OCI-LY7 (cell line): ENCODE measurements around the gene FBXW8. TPM values are rescaled to one million over a fixed set of nuclear protein-coding genes. Genes with fewer than 3 reads are reported as not detected.

ENCODE experiments used
- BruUV-seq: library from RNA; stranded (reverse); fragments of 400-500 nt; replicated peaks from 2 replicates; lab custom pipeline; 2021; lab: Mats Ljungman, UMichigan
- CTCF ChIA-PET: fragments of 300-600 bp; sonication (Branson Sonifier 250); formaldehyde crosslinking; loops from one replicate; lab custom pipeline; 2022; ENCODE audit warnings: antibody characterized with exemption; ENCODE audit not compliant: unreplicated experiment; lab: Charles Lee
- POLR2A ChIA-PET: fragments of 300-600 bp; sonication (Branson Sonifier 250); formaldehyde crosslinking; loops from one replicate; lab custom pipeline; 2022; ENCODE audit warnings: antibody characterized with exemption; lab: Charles Lee
- DNase-seq: peaks from one replicate; pipeline ENCODE4 v3.0.0-alpha.2; 2015; ENCODE audit warnings: low spot score
- H2AFZ ChIP-seq: fragments of 200-600 bp; sonication (generic), shearing (Covaris generic); 2 replicates; pipeline ENCODE4 v1.6.1; 2014; ENCODE audit warnings: mild to moderate bottlenecking, antibody characterized with exemption, low read length, moderate library complexity
- H3K27ac ChIP-seq: fragments of 200-600 bp; sonication (generic); 2 replicates; pipeline ENCODE4 v1.5.1; 2014; ENCODE audit warnings: mixed run types, low read depth, mild to moderate bottlenecking, moderate library complexity, low read length, inconsistent platforms; ENCODE audit not compliant: poor library complexity, severe bottlenecking
- H3K36me3 ChIP-seq: fragments of 200-600 bp; sonication (generic); 2 replicates; pipeline ENCODE4 v1.6.1; 2014; ENCODE audit warnings: mild to moderate bottlenecking, antibody characterized with exemption, low read length, moderate library complexity, mixed read lengths; ENCODE audit not compliant: insufficient read depth
- H3K4me1 ChIP-seq: fragments of 200-600 bp; sonication (generic); 2 replicates; pipeline ENCODE4 v1.5.1; 2014; ENCODE audit warnings: mild to moderate bottlenecking, low read length; ENCODE audit not compliant: insufficient read depth, poor library complexity, severe bottlenecking
- H3K4me2 ChIP-seq: fragments of 200-600 bp; sonication (generic); 2 replicates; pipeline ENCODE4 v1.6.1; 2014; ENCODE audit warnings: mild to moderate bottlenecking, low read length
- H3K4me3 ChIP-seq: fragments of 200-600 bp; sonication (generic); 2 replicates; pipeline ENCODE4 v1.5.1; 2014; ENCODE audit warnings: mild to moderate bottlenecking, low read depth, low read length; ENCODE audit not compliant: poor library complexity, severe bottlenecking
- H3K79me2 ChIP-seq: fragments of 200-600 bp; sonication (generic); 2 replicates; pipeline ENCODE4 v1.6.1; 2016; ENCODE audit warnings: low read depth, mild to moderate bottlenecking, low read length, moderate library complexity, mixed read lengths; ENCODE audit not compliant: insufficient read depth
- H3K9me2 ChIP-seq: fragments of 200-600 bp; sonication (generic); 2 replicates; pipeline ENCODE4 v1.6.1; 2016; ENCODE audit warnings: mild to moderate bottlenecking, low read length, mixed read lengths; ENCODE audit not compliant: insufficient read depth
- H3K9me3 ChIP-seq: fragments of 200-600 bp; sonication (generic); 2 replicates; pipeline ENCODE4 v1.6.1; 2014; ENCODE audit warnings: mild to moderate bottlenecking, mixed run types, low read length, mixed read lengths
- H4K20me1 ChIP-seq: fragments of 200-600 bp; sonication (generic); 2 replicates; pipeline ENCODE4 v1.6.1; 2014; ENCODE audit warnings: mild to moderate bottlenecking, antibody characterized with exemption, low read length, moderate library complexity, mixed read lengths; ENCODE audit not compliant: insufficient read depth
- CTCF ChIP-seq: fragments of 200-600 bp; sonication (generic); conservative IDR thresholded peaks from 2 replicates; pipeline ENCODE4 v1.5.1; 2014; ENCODE audit warnings: mild to moderate bottlenecking, antibody characterized with exemption, low read length, moderate library complexity, mixed read lengths
- EZH2phosphoT487 ChIP-seq: fragments of 200-600 bp; sonication (generic); IDR thresholded peaks from 2 replicates; pipeline ENCODE4 v1.6.1; 2018; ENCODE audit warnings: low read depth, borderline replicate concordance, mild to moderate bottlenecking, mixed run types, antibody characterized with exemption, low read length, moderate library complexity, mixed read lengths
- intact Hi-C: fragments of 100-400 bp; cut with micrococcal nuclease; formaldehyde crosslinking; loops from one replicate; pipeline ENCODE4 v1.10.0; 2022; ENCODE audit not compliant: unreplicated experiment
- total RNA-seq, 2 experiments: library from RNA; depleted of rRNA in 1 of 2; stranded (reverse); fragments of >200 nt in 1 of 2; shearing (Covaris generic) in 1 of 2; gene quantifications; 2 replicates each; pipeline ENCODE4 v1.2.3, GENCODE V29; 2014 to 2022

The FBXW8 gene
- total RNA-seq, 2 experiments from 2014 or later: 29.8 to 34.0 TPM

DNA sequence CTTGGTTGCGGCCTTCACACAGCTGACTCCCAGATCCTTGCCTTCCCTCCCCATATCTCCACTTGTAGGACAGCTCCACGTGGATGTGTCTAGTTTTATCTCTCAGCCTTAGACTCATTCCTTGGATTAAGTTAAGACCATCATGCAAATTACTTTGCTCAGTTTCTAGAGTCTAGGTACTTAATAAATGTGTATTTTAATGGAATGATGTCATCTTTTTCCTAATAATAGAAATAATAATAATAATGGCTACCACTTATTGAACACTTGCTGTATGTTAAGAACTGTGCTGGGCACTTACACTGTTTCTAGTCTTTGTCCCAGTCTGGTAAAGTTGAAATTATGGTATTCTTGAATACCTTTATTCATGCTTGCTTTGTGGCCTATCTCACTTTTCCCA lies 37.5 kb downstream of the FBXW8 start:
- TF ChIP-seq CTCF (no peak), EZH2phosphoT487 (no peak)
- Histone ChIP-seq H3K4me2 (no peak overlapping the region), H3K79me2 (no peaks in the 10 kb centered on the region), H4K20me1 (no peaks in the 10 kb centered on the region), H3K27ac (no peak overlapping the region), H3K36me3 (peaks cover 46% of the 10 kb centered on the region), H3K4me3 (no peak overlapping the region), H3K9me3 (no peaks in the 10 kb centered on the region; the same call in 1 of the 2 replicates), H3K4me1 (no peaks in the 10 kb centered on the region), H3K9me2 (no peaks in the 10 kb centered on the region), H2AFZ (no peak overlapping the region)
- intact Hi-C loops: no loop called here
- ChIA-PET POLR2A (no interaction called here), CTCF (no interaction called here)
- BruUV-seq: no TSS peak
- DNase-seq: no peak

GRCh38 chr12:116950628-116951325 lies 40.0 kb downstream of the FBXW8 start:
- no peak for DNase-seq
- Histone ChIP-seq H3K9me3 (no peaks in the 10 kb centered on the region), H4K20me1 (no peaks in the 10 kb centered on the region), H3K9me2 (no peaks in the 10 kb centered on the region), H3K36me3 (peaks cover 27% of the 10 kb centered on the region), H3K4me1 (peaks cover 9% of the 10 kb centered on the region), H3K4me3 (no peak overlapping the region), H2AFZ (no peak overlapping the region), H3K4me2 (no peak overlapping the region), H3K79me2 (no peaks in the 10 kb centered on the region), H3K27ac (no peak overlapping the region)
- ChIA-PET POLR2A (no interaction called here), CTCF (no interaction called here)
- intact Hi-C loops: no loop called here
- BruUV-seq: no TSS peak
- TF ChIP-seq EZH2phosphoT487: no peak
- no peak for TF ChIP-seq CTCF

- CTCF ChIA-PET: no interaction called here
- Histone ChIP-seq H3K79me2 (no peaks in the 10 kb centered on the region), H4K20me1 (no peaks in the 10 kb centered on the region), H3K4me2 (no peak overlapping the region), H3K4me3 (no peak overlapping the region), H3K36me3 (peaks cover 7% of the 10 kb centered on the region; the same call in 1 of the 2 replicates), H3K9me3 (no peaks in the 10 kb centered on the region), H3K9me2 (no peaks in the 10 kb centered on the region), H2AFZ (no peak overlapping the region), H3K4me1 (peaks cover 9% of the 10 kb centered on the region), H3K27ac (no peak overlapping the region)
- DNase-seq: no peak
- intact Hi-C loops: loop anchor here (1.0 kb wide), 1 partner anchor 252 kb away; no protein-coding TSS in a partner anchor
- no peak for TF ChIP-seq EZH2phosphoT487
- no peak for TF ChIP-seq CTCF
- POLR2A ChIA-PET: interaction anchor here (0.6 to 1.1 kb wide), 2 partner anchors 45 to 73 kb away, joined by 3 to 4 read pairs; no protein-coding TSS in a partner anchor
- BruUV-seq: no TSS peak
Observed at GRCh38 chr12:116954710-116955381, 44.1 kb downstream of the FBXW8 start.
